K562 (cell line): Measurements from ENCODE around the gene ASB4. TPM values are rescaled to one million over a fixed set of nuclear protein-coding genes. Genes with fewer than 3 reads are reported as not detected.

Experiments
- ATF6 ChIP-seq: sonication (generic); formaldehyde crosslinking; IDR thresholded peaks from 2 replicates; pipeline ENCODE4 v1.4.0; 2020; ENCODE audit warnings: mild to moderate bottlenecking, missing genetic modification reagents
- CEBPG ChIP-seq, 3 experiments: fragments of 200-800 bp in 1 of 3; sonication (Bioruptor generic) in 1 of 3; sonication (generic) in 1 of 3; formaldehyde crosslinking in 1 of 3; IDR thresholded peaks in 2 of 3; conservative IDR thresholded peaks in 1 of 3; 2 replicates each; pipeline versions ENCODE4 v1.6.1 to v1.8.0; 2016 to 2022; ENCODE audit warnings: missing compliant biosample characterization in 2 of 3, missing genetic modification characterization in 2 of 3, mild to moderate bottlenecking in 1 of 3, missing genetic modification reagents in 1 of 3
- GMEB1 ChIP-seq: fragments of 250-450 bp; sonication (Bioruptor Pico); IDR thresholded peaks from 2 replicates; pipeline ENCODE4 v1.4.0; 2020; ENCODE audit warnings: mild to moderate bottlenecking
- HMBOX1 ChIP-seq: sonication (generic); IDR thresholded peaks from 2 replicates; pipeline ENCODE4 v1.6.1; 2016
- MBD1 ChIP-seq: fragments of 250-450 bp; sonication (Bioruptor Pico); IDR thresholded peaks from 2 replicates; pipeline ENCODE4 v1.8.0; 2022; ENCODE audit warnings: inconsistent platforms
- MEIS2 ChIP-seq: fragments of 450-650 bp; IDR thresholded peaks from 2 replicates; pipeline ENCODE4 v1.6.1; 2014; ENCODE audit warnings: mild to moderate bottlenecking; ENCODE audit not compliant: partially characterized antibody
- MXD1 ChIP-seq: fragments of 250-450 bp; sonication (Bioruptor Pico); IDR thresholded peaks from 2 replicates; pipeline ENCODE4 v1.8.0; 2021; ENCODE audit warnings: borderline replicate concordance, mild to moderate bottlenecking, moderate library complexity; ENCODE audit not compliant: poor library complexity, severe bottlenecking
- NELFE ChIP-seq: IDR thresholded peaks from 2 replicates; pipeline ENCODE4 v1.6.1; 2011; ENCODE audit warnings: mild to moderate bottlenecking; ENCODE audit not compliant: insufficient read depth, insufficient read length
- PREB ChIP-seq: sonication (generic); formaldehyde crosslinking; IDR thresholded peaks from 2 replicates; pipeline ENCODE4 v1.8.1; 2023; ENCODE audit warnings: mild to moderate bottlenecking, missing genetic modification reagents
- RB1 ChIP-seq: fragments of 450-650 bp; IDR thresholded peaks from 2 replicates; pipeline ENCODE4 v1.6.1; 2017; ENCODE audit warnings: low read depth, mild to moderate bottlenecking
- ZNF134 ChIP-seq: fragments of 250-450 bp; sonication (Bioruptor Pico); conservative IDR thresholded peaks from 2 replicates; pipeline ENCODE4 v1.4.0; 2020
- ZNF212 ChIP-seq: fragments of 450-650 bp; formaldehyde crosslinking; IDR thresholded peaks from 2 replicates; pipeline ENCODE4 v1.4.0; 2020; ENCODE audit warnings: mild to moderate bottlenecking
- ZNF398 ChIP-seq: fragments of 250-450 bp; sonication (Bioruptor Pico); IDR thresholded peaks from 2 replicates; pipeline ENCODE4 v1.8.0; 2021; ENCODE audit warnings: moderate library complexity, mild to moderate bottlenecking, inconsistent platforms
- polyA plus RNA-seq, 8 experiments: library from polyadenylated mRNA; depleted of rRNA in 4 of 8; stranded (reverse) in 5 of 8; unstranded in 3 of 8; fragments of >200 nt; fragmentation: Nextera tagmentation in 2 of 8; fragmentation: Illumina TruSeq in 1 of 8; extraction: Ambion mirVana in 2 of 8; extraction: Trizol in 1 of 8; gene quantifications; 2 replicates each; pipeline versions ENCODE4 v1.2.1 to v1.2.3, GENCODE V29; 2011 to 2014; ENCODE audit warnings: inconsistent platforms in 1 of 8, missing spikeins in 1 of 8
- total RNA-seq, 7 experiments: library from RNA; depleted of rRNA in 6 of 7; stranded (reverse); fragments of >200 nt in 6 of 7; fragmentation: Illumina TruSeq in 2 of 7; extraction: Trizol in 2 of 7; gene quantifications; 2 replicates each; pipeline versions ENCODE4 v1.2.1 to v1.2.3, GENCODE V29; 2011 to 2021; ENCODE audit warnings: low replicate concordance in 1 of 7

Gene ASB4
- total and polyA plus RNA-seq, 9 of the 15 experiments (the other 6 are each of a cell fraction or from before 2014, with no cell fraction given), result 0.03 to 0.07 TPM; not detected in 7

GRCh38 chr7:95511716-95512260 is 26.0 kb downstream of the ASB4 start (continued):
- TF ChIP-seq MBD1, result no peak
- no peak for TF ChIP-seq CEBPG (CRISPR knock-in tag; IDR thresholded peaks at IDR 0.05)
- peak; percentile 64 to 93 for TF ChIP-seq CEBPG (tag; conservative IDR thresholded peaks at IDR 0.05 in 1 of 2, IDR thresholded peaks at IDR 0.05 in 1 of 2)
- no peak for TF ChIP-seq ZNF212
- peak; percentile 62 for TF ChIP-seq MEIS2
- TF ChIP-seq RB1, result peak; percentile 28; the same call in 1 of the 2 replicates
- TF ChIP-seq PREB, result no peak
- TF ChIP-seq ZNF134 (CRISPR knock-in tag), result peak; percentile 72
- no peak for TF ChIP-seq ZNF398 (CRISPR knock-in tag)
- no peak for TF ChIP-seq MXD1 (CRISPR knock-in tag)
- no peak for TF ChIP-seq ATF6
- TF ChIP-seq GMEB1, result no peak
- no peak for TF ChIP-seq NELFE
- TF ChIP-seq HMBOX1, result 0 out of 2 replicates have a peak, but pooled peaks have one; percentile 34
